CD4-positive, alpha-beta T cell (primary cell): ENCODE measurements around the gene COX19. TPM values are rescaled to one million over a fixed set of nuclear protein-coding genes. Genes with fewer than 3 reads are reported as not detected.

ENCODE experiments used
- ATAC-seq: fragments of 200-7000 bp; cut with Tn5 transposase; one replicate; pipeline ENCODE4 v1.10.0; 2022; ENCODE audit warnings: mild to moderate bottlenecking; ENCODE audit not compliant: poor library complexity
- CTCF ChIA-PET: fragments of 350-600 bp; sonication (Branson Sonifier 250); formaldehyde crosslinking; loops from one replicate; lab custom pipeline; 2021; ENCODE audit warnings: antibody characterized with exemption, inconsistent platforms; lab: Charles Lee
- POLR2A ChIA-PET: fragments of 350-600 bp; sonication (Branson Sonifier 250); formaldehyde crosslinking; loops from one replicate; lab custom pipeline; 2021; ENCODE audit warnings: antibody characterized with exemption, inconsistent platforms; lab: Charles Lee
- DNase-seq, 14 experiments: peaks; one replicate each; pipeline ENCODE4 v3.0.0-alpha.2; 2013 to 2020; ENCODE audit warnings: mixed read lengths in 2 of 14
- H3K27ac ChIP-seq, 2 donors: one replicate each; pipeline versions ENCODE4 v1.5.1 to v1.7.0; 2013; ENCODE audit warnings: low read length in 2 of 2, low read depth in 1 of 2, mild to moderate bottlenecking in 1 of 2
- H3K27me3 ChIP-seq, 2 experiments: 1 replicate in 1 of 2; 2 replicates in 1 of 2; pipeline versions ENCODE4 v1.6.1 to v1.7.0; 2013; ENCODE audit warnings: low read length in 2 of 2, control low read depth in 1 of 2, mild to moderate bottlenecking in 1 of 2, moderate library complexity in 1 of 2; ENCODE audit not compliant: insufficient read depth in 2 of 2, control insufficient read depth in 1 of 2
- H3K36me3 ChIP-seq: one replicate; pipeline ENCODE4 v1.6.1; 2013; ENCODE audit warnings: low read length, control low read depth; ENCODE audit not compliant: insufficient read depth
- H3K4me1 ChIP-seq: one replicate; pipeline ENCODE4 v1.6.1; 2013; ENCODE audit warnings: low read length, control low read depth; ENCODE audit not compliant: insufficient read depth
- H3K4me3 ChIP-seq: one replicate; pipeline ENCODE4 v1.5.1; 2013; ENCODE audit warnings: mild to moderate bottlenecking, low read length, moderate library complexity
- H3K9me3 ChIP-seq, 2 experiments: 1 replicate in 1 of 2; 2 replicates in 1 of 2; pipeline versions ENCODE4 v1.6.1 to v1.7.0; 2013; ENCODE audit warnings: low read length in 2 of 2, mild to moderate bottlenecking in 2 of 2, control low read depth in 1 of 2, moderate library complexity in 1 of 2; ENCODE audit not compliant: control insufficient read depth in 1 of 2, insufficient read depth in 1 of 2
- H3K27ac Mint-ChIP-seq: one replicate; pipeline ENCODE4 v1.8.0; 2020; ENCODE audit warnings: mixed read lengths
- H3K27me3 Mint-ChIP-seq: one replicate; pipeline ENCODE4 v1.8.0; 2021; ENCODE audit warnings: mixed read lengths
- H3K36me3 Mint-ChIP-seq: one replicate; pipeline ENCODE4 v1.8.0; 2021; ENCODE audit warnings: low read depth, mixed read lengths
- H3K4me1 Mint-ChIP-seq: one replicate; pipeline ENCODE4 v1.8.0; 2021; ENCODE audit warnings: low read depth, mixed read lengths
- H3K4me3 Mint-ChIP-seq: one replicate; pipeline ENCODE4 v1.8.0; 2020; ENCODE audit warnings: mild to moderate bottlenecking, mixed read lengths
- H3K9me3 Mint-ChIP-seq: one replicate; pipeline ENCODE4 v1.8.0; 2020; ENCODE audit warnings: mixed read lengths
- CTCF ChIP-seq: fragments of 200-600 bp; IDR thresholded peaks from one replicate; pipeline ENCODE4 v1.8.0; 2022; ENCODE audit warnings: antibody characterized with exemption, mild to moderate bottlenecking
- intact Hi-C, 2 experiments: fragments of 100-400 bp; cut with DNase I in 1 of 2; cut with micrococcal nuclease in 1 of 2; formaldehyde crosslinking; loops; one replicate each; pipeline versions ENCODE4 v1.15.1 to v1.9.0; 2023 to 2025; cut with DNase I, micrococcal nuclease
- polyA plus RNA-seq, 2 donors: library from polyadenylated mRNA; unstranded; fragments of 120-200 nt; gene quantifications; one replicate each; pipeline ENCODE4 v1.2.1, GENCODE V29; 2013
- total RNA-seq, 174 experiments: library from RNA in 2 of 174; stranded (reverse) in 2 of 174; gene quantifications; one replicate each; pipeline ENCODE4 v1.2.3 and lab custom pipeline; 2021 to 2026

COX19 gene
- total RNA-seq = 10 to 100 TPM; 47.7 to 51.8 TPM
- 11.6 TPM for polyA plus RNA-seq (2013, experiment 1 of 2)
- polyA plus RNA-seq (2013, experiment 2 of 2) = 13.7 TPM
- total RNA-seq (lab: John Stamatoyannopoulos, UW) = 23.4 to 99.5 (median 60.9) reads per million in 172 experiments

GRCh38 chr7:974820-975681, at the start of gene COX19:
Gene COX19, minus strand, starts transcription at chr7:975549. Its CDS starts 40 bp downstream, at chr7:975509.
- peaks cover 26% of the 10 kb centered on the region for H3K4me1 ChIP-seq
- peak within 1 kb of the TSS; percentile 87 for H3K4me3 ChIP-seq
- peaks cover 30% of the 10 kb centered on the region for H3K36me3 Mint-ChIP-seq
- no peaks in the 10 kb centered on the region for H3K27me3 ChIP-seq
- ChIA-PET CTCF (interaction anchor here (1.0 to 5.4 kb wide), 7 partner anchors 9 to 91 kb away, joined by 3 to 57 read pairs (median 8); partner anchors contain the start of gene GPR146), POLR2A (interaction anchor here (0.6 to 3.5 kb wide), 24 partner anchors 10 to 611 kb away, joined by 3 to 79 read pairs (median 5); partner anchors contain the start of genes DNAAF5, GET4, GPR146 and ZFAND2A)
- H3K4me1 Mint-ChIP-seq = peaks cover 17% of the 10 kb centered on the region
- H3K9me3 ChIP-seq = peaks cover 0 to 6% of the 10 kb centered on the region in 2 experiments
- intact Hi-C loops = loop anchor here (1.0 to 5.0 kb wide), 6 partner anchors 52 to 186 kb away; partner anchors contain the start of gene ZFAND2A (in 1 of the 2)
- peak within 1 kb of the TSS; percentile 91 for H3K4me3 Mint-ChIP-seq
- H3K9me3 Mint-ChIP-seq = no peaks in the 10 kb centered on the region
- H3K27me3 Mint-ChIP-seq = no peaks in the 10 kb centered on the region
- H3K36me3 ChIP-seq = peaks cover 28% of the 10 kb centered on the region
- H3K27ac ChIP-seq = peak within 1 kb of the TSS; percentile 95 to 97
- DNase-seq = peak; percentile 85 to 95 (median 88)
- peak; percentile 89 for ATAC-seq
- no peak for TF ChIP-seq CTCF
- peak within 1 kb of the TSS; percentile 94 for H3K27ac Mint-ChIP-seq

- H3K36me3 ChIP-seq = peaks cover 10% of the 10 kb centered on the region
- POLR2A ChIA-PET = interaction anchor here (0.9 kb wide), 1 partner anchor 21 kb away, joined by 3 read pairs; no protein-coding TSS in a partner anchor
- intact Hi-C loops = no loop called here
- Mint-ChIP-seq H3K27me3 (no peaks in the 10 kb centered on the region), H3K9me3 (no peaks in the 10 kb centered on the region), H3K36me3 (peaks cover 39% of the 10 kb centered on the region), H3K4me1 (peaks cover 32% of the 10 kb centered on the region), H3K4me3 (peak overlapping the region; percentile 7), H3K27ac (no peak overlapping the region)
- no peak overlapping the region for H3K27ac ChIP-seq
- no peak for TF ChIP-seq CTCF
- peaks cover 11 to 44% of the 10 kb centered on the region in 2 experiments for H3K9me3 ChIP-seq
- ATAC-seq (no peak), DNase-seq (no peak)
- no peak overlapping the region for H3K4me3 ChIP-seq
- CTCF ChIA-PET = interaction anchor here (0.8 kb wide), 1 partner anchor 32 kb away, joined by 3 read pairs; no protein-coding TSS in a partner anchor
- H3K27me3 ChIP-seq = no peaks in the 10 kb centered on the region
- peaks cover 39% of the 10 kb centered on the region for H3K4me1 ChIP-seq
Observed at GRCh38 chr7:1024331-1024841, 49.0 kb upstream of the COX19 start.

GRCh38 chr7:1022801-1023465, 47.6 kb upstream of the COX19 start:
- Histone ChIP-seq H3K27me3 (no peaks in the 10 kb centered on the region), H3K4me3 (no peak overlapping the region), H3K27ac (no peak overlapping the region), H3K9me3 (peaks cover 11 to 46% of the 10 kb centered on the region in 2 experiments), H3K4me1 (peaks cover 36% of the 10 kb centered on the region), H3K36me3 (peaks cover 10% of the 10 kb centered on the region)
- no peaks in the 10 kb centered on the region for H3K9me3 Mint-ChIP-seq
- no peak overlapping the region for H3K27ac Mint-ChIP-seq
- CTCF ChIA-PET = interaction anchor here (1.3 kb wide), 1 partner anchor 30 kb away, joined by 5 read pairs; no protein-coding TSS in a partner anchor
- H3K4me1 Mint-ChIP-seq = peaks cover 30% of the 10 kb centered on the region
- no peak for TF ChIP-seq CTCF
- ATAC-seq = no peak
- POLR2A ChIA-PET = no interaction called here
- DNase-seq = no peak
- H3K36me3 Mint-ChIP-seq = peaks cover 42% of the 10 kb centered on the region
- intact Hi-C loops = no loop called here
- no peaks in the 10 kb centered on the region for H3K27me3 Mint-ChIP-seq
- no peak overlapping the region for H3K4me3 Mint-ChIP-seq
